Hematopoietic multipotent progenitor cell treated with erythropoietin and hydrocortisone succinate and interleukin-3 and kit ligand, for 4 days (in vitro differentiated cells): ENCODE measurements around the gene CAPN5.
"Not testable (repeated sequence)": the region's sequence is repeated elsewhere in the genome, so short reads cannot be mapped to it uniquely, and the experiment has no call there.

ENCODE experiments used
- DNase-seq: peaks from one replicate; pipeline ENCODE4 v3.0.0-alpha.2; 2015

Gene CAPN5

GRCh38 chr11:77085652-77086051 is 18.9 kb downstream of the CAPN5 start:
- no peak for DNase-seq

DNA sequence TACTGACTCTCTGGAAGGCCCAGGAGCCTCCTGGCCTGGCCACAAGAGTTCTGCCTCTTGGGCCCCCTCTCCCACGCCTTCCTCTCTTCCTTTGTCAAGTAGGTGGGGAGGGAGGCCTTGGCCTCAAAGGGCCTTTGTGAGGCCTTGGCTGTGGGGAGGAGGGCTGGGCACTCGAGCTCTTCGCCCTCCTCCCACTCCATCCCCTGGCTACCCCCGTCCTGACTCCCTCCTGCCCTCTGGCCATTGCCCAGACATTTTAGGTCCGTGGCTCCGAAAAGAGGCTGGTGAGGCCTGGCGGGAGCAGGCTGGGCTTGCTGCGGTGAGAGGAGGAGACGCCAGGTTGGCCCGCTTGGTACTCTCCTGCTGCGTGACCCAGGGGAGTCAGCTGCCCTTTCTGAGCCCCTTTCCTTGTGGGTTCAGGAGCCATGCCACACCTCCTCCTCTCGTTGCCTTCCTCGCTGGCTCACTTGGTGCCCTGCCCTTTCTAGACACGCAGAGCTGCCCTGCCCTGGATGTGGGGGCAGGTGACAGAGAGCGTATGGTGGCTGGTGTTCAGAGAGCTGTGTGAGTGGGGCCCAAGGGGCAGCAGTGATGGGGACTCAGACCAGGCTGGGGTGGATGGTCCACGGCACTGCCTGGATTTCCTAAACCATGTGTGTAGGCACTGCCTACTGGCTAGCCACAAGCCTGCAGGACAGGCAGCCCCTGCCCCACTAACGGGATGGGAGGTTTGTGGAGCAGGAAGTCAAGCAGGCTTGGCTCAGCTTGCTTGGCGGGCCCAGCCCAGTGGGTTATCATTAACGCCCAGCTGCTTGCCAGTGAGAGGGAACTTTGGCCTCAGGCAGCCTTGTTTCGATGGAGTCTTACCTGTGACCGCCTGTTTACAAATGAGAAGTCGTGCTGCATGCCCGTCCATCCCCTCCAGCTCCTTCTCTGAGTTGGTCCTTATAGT is 20.0 kb downstream of the CAPN5 start:
- peak; percentile 85 for DNase-seq

DNA sequence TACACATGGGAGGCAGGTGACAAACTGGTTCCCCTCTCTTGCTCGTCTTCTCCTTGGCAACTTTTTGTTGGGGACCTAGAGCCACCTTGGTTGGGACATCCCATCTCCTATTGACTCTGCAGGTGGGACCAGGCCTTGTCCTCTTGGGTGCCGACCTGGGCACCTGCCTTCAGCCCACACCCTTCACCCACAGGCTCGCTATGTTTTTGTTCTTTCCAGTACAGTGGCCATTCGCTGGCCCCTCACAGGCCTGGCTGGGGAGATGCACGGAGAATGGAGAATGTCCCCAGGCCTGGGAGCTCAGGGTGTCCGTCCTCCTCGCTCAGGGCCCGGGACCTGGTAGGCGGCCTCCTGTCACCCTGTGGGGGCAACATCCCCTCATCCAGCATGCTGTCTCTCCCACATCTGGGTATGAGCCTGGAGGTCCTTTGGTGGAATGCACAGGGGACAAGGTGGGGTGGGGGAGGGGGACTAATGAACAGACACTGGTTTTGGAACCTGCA is 21.0 kb downstream of the CAPN5 start:
- no peak for DNase-seq

- no peak for DNase-seq
These were observed 21.6 kb downstream of the CAPN5 start for GRCh38 chr11:77088236-77089003.

DNA sequence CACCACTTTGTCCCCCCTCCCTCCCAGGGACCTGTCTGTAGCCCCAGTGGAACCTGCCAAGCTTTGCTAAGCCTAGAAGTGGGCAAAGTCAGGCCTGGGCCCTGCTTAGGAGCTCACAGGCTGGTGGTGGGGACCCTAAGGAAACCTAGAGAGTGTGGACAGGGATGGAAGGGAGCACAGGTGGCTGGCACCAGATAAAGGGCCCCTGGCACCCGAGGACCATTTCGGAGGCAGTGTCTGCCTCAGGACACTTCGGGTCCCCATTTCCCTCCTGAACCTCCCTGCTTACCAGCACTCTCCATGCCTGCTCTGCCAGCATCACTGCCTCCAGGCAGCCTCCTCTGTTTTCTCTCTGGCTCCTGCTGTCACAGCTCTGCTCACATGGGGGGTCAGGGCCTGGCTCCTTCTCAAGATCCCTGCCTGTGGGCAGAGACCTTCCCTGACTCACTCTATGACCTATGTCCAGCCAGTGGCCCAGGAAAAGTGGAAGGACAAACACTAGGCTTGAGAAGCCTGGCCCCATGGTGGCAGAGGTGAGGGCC is 22.3 kb downstream of the CAPN5 start:
- no peak for DNase-seq

DNA sequence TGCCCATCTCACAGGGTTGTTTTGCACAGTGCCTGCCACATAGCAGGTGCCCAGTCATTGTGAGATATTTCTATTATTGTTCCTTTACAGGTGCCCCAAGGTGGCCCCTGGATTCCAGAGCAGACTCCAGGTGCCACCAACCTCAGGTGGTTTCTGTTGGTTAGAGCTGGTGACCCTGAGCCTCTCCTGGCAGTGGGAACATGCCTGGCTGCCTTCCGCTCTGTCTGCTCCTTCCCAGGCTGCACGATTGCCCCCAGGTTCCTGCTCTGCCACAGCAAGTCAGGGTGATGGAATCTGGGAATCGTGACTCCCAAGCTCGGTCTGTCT is 23.2 kb downstream of the CAPN5 start:
- DNase-seq = no peak

DNA sequence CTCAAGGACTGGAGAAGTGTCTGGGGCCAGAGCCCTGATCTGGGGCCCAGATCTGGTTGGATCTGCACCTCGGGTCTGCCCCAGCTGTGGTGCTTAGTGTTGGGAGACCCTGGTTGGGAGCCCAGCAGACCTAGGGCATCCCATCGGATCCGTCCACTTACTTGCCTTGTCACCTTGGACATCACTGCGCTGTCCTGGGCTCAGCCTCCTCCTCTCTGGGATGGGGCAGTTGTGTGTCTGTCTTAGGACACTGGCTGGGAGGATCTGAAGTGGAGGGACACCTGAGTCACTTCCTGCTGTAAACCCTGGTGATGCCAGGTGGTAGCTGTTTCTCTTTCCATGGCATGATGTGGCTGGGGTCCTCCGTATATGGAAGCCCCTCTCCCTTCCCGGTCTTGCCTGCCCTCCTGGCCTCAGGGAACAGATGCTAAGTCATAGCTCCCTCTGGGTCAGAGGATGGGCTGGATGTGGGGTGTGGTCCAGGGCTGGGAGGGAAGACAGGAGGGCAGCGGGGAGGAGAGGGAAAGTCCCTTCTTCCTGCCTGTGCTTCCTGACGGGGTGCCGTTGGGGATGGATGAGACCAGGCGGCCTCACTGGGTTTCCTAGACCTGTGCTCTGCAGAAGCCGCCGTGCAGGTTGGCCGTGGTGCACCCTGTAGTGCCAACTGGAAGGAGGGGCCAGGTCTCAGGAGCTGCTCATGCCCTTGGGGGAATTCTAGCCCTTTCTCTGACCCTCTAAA is 23.8 kb downstream of the CAPN5 start:
- DNase-seq = no peak

DNA sequence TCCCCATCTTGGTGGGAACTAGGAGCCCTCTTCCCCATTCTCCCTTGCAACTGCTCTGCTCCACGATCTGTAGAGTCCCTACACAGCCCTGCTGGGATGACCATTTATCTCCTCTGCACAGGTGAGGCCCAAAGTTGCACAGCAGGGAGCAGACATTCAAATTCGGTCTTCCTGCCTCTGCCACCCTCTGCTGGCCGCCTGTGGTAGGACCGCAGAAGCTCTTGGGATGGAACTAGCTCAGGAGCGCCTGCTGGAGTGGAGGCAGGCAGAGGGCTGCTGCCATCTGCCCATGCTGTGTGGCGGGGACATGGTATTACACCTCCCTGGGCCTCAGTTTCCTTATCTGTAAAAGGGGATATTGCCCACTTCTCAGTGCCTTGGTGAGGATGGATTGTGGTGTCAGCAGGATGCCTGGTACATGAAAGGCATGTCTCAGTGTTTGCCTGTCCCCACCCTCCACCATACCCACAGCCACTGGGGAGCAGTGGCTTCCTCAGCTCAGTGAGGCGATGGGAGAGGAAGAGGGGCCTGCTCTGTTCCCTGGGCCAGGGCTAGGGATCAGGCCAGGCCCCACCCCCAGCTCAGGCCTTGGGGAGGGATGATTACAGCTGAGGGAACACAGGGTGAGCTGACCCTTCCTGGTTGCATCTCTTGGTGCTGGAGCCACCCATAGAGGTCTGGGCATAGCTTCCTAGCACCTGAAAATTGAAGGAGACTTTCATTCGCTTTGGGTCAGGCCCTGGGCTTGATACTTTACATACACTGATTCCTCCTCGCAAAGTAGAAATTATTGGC is 24.6 kb downstream of the CAPN5 start:
- peak; percentile 89 for DNase-seq

DNA sequence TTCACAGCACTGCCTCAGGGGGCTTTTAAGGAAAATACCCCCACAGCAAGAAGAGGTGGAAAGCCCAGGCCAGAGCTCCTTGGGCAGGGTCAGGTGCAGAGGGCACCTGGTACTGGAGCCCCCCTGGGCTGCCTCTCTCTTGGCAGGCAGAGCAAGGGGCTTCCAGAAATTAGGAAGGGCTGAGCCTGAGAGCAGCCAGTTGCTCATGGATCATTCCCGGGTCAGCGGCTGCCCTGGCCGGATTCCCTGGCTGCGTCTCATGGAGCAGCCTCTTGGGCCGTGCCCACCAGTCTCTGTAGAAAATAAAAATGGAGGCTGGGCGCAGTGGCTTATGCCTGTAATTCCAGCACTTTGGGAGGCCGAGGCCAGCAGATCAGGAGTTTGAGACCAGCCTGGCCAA is 25.6 kb downstream of the CAPN5 start:
- DNase-seq = no peak

DNA sequence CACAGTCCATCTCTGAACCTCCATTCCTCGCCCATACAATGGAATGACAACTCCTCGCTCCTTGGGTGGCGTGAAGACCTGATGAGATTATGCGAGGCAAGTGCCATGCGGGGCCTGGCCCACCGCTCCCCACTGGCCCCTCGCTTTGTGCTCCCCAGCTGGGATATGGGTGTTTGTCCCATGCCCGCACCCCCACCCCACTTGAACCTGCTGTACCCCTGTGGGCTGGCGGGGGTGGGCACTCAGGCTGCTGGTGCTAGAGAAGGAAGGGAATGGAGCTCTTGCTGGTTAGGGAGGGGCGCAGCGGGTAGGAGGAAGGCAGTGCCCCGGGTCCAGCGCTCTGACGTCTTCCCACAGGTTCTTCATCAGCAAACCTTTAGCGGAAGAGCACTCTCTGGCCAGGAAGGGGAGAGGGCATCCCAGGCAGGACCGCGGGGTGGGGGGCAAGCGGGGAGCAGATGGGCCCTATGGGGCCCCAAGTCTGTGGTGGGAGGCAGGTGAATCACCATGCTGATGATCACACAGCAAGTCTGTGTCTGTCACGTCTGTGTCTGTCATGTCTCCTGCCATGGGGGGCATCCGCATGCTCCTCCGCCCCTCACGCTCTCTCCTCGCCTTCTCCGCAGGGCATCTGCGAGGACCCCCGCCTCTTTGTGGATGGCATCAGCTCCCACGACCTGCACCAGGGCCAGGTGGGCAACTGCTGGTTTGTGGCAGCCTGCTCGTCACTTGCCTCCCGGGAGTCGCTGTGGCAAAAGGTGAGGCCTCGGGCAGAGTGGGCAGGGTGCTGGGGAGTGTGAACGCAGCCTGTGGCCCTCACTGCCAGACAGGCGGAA is 26.5 kb downstream of the CAPN5 start:
- DNase-seq = no peak

DNA sequence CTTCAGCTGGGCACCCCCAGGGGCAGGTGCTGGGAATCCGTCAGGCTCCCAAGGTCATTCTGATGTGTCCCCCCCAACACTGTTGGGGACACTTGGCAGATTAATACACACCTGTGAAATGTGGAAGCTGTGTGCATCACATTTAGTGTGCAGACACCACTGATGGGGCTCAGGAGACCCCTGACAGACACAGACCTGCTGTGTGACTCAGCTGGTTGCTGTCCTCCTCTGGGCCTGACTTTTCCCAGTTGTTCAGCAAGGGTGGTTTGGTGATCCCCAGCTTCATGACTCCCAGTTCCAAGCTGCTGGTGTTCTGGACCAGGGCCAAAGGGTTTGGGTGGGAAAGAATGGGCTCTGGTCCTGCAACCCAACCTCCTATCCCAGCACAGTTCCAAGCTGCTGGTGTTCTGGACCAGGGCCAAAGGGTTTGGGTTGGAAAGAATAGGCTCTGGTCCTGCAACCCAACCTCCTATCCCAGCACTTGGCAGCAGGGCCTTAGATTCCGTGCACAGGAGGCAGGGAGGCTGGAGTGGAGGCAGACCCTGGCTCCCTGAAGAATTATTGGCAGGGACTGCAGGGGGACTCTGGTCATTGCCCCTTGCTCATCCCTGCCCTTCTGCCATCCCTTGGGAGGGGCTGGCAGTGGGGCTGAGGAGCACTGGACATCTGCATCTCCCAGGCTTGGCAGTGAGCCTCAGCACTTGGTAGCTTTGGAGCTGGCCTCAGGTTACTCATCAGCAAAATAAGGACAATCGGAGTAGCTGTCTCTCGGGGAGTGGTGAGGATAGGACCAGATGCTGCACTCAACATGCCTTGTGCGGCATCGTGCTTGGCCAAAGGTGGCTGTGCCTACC is 27.4 kb downstream of the CAPN5 start:
- DNase-seq = no peak

- DNase-seq = no peak
These were observed 28.1 kb downstream of the CAPN5 start for GRCh38 chr11:77094841-77095365.

DNA sequence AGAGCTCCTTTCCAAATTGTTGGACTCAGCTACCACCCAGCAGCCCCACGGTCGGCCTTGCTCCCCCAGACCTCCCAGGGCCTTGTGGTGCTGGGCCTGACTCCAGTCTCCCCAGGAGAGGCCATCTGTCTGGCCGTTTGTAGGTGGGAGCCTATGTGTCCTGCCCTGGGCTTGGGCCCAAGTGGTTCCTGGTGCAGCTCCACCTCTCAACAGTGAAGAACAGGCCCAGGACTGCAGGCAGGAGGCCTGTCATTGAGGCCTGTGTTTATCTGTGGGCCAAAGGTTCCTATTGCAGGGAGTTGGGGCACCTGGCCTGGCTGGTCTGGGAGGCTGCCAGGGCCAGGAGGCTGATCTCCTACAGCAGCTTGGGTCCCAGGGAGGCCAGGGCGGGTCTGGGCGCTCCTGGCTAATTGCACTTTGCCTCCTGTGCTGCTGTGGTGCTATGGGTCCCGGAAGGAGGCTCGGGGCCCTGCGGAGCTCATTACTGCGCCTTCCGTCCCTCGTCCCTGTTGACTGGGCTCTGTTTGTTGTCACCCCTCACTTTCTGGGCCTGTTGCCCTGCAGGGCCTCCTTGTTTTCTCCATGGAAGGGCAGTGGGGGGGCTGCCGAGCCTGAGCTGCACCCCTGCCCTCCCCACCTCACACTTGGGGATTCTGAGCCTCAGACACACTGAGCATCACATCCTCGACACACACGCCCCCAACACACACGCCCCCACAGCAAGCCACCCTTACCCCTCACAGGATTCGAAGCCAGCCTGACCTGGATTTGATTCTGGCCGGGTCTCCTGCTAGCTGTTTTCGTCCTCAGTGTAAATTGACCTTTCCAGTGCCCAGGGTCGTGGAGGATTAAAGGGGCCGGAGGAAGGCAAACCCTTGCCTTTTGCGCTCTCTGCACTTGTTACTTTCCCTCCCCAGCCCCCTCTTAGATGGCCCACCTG is 29.1 kb downstream of the CAPN5 start:
- no peak for DNase-seq

GRCh38 chr11:77096591-77097019 is 29.8 kb downstream of the CAPN5 start:
- DNase-seq = no peak

DNA sequence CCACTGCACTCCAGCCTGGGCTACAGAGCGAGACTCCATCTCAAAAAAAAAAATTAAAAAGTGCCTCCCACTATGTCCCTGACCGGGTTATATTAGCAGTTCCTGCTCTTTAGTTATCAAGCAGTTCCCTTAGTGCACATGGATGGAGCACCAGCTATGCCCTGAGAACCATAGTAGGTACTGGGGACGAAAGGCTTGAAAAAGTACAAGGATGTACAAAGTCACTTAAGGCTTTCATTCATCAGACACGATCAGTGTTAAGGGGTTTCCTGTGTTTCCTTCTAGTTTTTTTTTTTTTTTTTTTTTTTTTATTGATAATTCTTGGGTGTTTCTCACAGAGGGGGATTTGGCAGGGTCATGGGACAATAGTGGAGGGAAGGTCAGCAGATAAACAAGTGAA is 30.4 kb downstream of the CAPN5 start:
- not testable (repeated sequence) for DNase-seq

DNA sequence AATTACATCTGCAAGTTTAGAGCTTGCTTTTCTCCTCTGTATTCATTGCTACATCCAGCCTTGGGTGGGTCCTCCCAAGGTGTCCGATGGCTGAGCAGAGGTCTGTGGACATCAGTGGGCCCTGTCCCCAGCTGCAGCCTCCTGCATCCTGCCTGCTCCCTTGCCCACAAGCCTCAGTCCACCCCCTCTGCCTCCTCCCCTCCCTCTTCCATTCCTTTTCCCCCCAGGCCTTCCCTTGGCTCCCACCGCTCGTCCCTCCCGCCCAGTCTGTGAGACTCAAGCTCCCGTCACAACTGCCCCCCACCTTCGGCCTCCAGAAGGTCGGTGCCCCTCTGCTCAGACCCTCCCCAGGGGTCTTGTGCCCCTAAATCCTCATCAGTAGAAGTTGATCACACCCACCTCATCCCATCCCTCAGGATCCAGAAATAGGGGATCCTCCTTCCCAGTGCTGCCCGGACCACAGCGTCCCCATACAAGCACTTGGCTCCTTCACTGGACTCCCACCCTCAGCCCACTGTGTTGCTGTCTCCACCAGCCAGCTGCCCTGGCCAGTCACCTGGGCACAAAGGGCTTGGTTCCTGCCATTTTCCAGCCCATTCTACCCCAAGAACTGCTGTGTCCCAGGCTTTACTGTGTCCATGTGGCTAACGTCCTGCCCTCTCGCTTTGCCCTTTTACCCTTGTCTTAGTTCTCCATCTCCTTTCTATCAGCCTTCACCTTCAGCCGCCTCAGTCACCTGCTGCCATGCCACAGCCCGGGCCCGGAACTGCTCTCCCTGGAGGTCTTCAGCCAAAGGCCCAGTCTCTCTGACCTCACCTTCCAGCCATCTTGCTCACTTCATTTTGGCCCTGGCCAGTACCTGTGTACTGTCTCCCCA is 33.6 kb downstream of the CAPN5 start:
- DNase-seq = no peak

DNA sequence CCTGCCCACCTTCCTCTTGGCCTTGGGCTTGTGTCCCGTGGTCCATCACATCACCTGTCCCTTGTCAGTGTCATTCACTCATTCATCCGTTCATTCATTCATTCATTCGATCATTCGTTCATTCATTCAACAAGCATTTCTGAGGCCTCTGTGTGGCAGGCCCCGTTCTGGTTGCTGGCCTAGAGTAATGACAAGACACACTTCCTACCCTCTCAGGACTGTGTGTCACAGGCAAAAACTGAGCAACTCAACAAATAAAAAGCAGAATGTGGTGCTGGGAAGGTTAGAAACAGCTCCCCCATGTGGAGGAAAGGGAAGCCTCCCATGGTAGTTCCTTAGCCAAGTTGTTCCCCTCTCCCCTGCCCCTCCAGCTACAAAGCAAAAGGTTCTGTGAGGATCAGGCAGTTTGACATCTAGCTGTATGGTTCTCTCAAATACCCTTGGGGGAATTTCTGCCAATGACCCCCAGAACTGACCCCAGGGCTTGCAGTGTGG is 34.3 kb downstream of the CAPN5 start:
- DNase-seq = peak; percentile 72
